HK-2 (cell line): Measurements from ENCODE around the gene HIPK2.
A peak's percentile ranks its signal among the peaks of the same experiment; 100 is the strongest.

ENCODE experiments used
- DNase-seq: peaks from one replicate; pipeline ENCODE4 v3.0.0-alpha.2; 2018; ENCODE audit not compliant: unreplicated experiment

The HIPK2 gene

DNA sequence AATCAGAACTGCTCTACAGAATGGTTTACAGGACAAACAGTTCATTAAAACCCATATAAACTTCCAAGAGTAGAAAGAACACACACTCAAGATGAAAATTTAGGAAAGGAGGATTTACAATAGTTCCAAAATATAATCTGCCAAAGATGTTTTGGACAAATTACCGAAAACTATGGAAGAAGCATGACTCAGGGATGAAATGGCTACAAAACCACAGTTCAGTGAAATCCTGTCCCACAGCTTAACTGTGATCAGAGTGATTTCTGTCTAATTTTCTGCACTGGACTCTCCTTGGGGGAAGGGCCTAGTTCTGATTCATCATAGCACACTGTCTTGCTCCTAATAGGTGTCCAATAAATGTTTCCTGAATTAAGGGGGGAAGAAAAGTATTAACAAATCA lies 82.2 kb downstream of the HIPK2 start:
- DNase-seq: no peak

DNA sequence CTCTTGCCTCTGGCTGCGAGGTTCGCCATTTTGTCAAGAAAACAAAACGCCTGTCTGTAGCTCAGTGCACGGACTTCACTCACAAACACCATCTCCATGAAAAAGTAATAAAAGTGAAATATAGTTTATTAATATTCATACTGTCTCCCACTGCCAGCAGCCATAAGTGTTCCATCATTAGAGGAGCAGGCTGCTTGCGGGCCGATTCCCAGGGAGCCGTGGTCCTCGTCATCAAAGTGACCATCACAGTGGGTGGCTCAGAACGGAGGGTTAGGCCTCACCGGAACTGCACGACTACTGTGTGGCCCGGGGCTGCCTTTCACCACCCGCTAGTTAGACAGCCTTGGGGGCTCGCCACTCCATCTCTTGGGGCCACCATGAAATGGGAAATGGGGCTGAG lies 82.7 kb downstream of the HIPK2 start:
- no peak for DNase-seq

DNA sequence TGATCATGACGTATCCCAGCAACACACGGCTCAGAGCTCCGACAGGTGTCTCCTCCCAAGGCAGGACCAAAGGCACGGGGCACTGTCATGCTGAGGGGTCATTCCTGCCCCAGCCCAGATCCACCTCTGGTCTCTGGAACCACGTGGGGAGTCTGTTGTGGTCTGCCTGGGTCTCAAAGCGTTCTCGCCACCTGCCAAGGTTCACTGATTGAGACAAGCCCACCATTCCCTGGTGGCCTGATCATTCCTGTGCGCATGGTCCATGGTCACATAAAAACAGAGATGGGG lies 83.5 kb downstream of the HIPK2 start:
- no peak for DNase-seq

DNA sequence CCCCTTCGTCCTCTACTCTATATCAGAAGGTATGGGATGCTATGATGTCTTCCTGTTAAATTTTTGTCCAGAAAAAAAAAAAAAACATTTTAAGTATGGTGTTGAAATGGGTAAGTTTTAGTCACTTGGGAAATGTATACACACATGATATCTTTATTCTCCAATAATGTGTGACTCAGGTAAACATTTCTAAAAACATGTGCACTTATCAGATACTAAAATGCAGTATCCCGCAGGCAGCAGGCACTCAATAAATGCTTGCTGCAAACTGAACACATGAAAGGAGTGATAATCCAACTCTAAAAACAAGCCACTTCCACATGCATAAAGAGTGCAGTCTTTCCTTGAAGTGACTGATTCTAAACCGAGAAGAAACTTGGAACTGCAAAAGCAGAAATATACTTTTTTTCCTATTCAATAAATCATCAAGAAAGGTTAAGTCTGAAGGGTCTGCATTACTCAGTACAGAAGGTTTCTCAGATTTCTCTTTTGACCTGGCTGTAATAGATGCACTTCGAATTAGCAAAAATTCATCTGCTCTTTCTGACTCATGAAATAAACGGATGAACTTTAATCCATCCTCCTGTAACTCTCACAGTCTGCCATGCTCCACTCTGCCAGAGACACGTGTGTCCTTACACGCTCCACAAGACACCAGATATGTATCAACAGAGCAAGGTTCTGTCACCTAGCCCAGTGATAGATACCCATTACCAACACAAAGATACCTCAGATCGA lies 84.0 kb downstream of the HIPK2 start:
- no peak for DNase-seq

DNA sequence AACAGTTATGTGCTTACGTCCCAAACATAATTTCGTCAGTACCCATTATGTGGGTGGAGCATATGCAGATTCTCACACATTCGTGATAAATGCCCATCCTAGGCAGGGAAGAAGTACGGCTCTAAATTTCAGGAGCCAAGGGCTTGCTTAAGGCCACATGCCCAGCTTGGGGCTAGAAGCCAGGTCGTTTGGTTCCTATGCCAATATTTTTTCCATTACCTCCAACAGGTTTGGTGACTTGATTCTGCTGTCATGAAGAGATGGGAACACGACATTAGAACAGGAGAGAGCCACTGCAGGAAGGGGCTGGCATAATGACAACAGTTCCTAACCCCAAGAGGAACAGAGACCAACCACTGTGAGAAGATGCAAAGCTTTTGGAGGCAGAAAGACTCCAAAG lies 85.1 kb downstream of the HIPK2 start:
- DNase-seq: no peak

DNA sequence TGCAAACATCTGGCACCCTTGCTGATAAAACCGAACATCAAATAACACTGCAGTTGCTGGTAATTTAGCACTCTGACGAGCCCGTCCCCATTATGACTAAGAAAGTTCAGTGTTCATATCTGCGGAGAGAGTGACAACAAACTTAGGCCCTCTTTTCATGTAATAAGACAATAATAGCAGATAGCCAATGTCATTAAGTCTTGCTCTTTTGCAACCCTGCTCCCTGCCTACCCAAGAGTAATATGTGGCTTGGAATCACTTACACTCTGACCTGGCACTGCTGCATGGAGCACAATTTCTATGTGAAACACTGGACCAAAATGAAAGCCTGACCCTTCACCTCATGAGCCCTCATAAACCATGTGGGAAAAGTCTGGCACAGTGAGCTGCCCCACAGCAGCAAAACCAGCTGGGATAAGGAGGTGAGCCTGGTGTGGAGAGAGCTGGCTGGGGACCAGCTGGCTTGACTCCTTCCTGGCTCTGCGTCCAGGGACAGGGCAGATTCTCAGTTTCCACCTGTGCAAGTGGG lies 86.5 kb downstream of the HIPK2 start:
- DNase-seq: no peak

DNA sequence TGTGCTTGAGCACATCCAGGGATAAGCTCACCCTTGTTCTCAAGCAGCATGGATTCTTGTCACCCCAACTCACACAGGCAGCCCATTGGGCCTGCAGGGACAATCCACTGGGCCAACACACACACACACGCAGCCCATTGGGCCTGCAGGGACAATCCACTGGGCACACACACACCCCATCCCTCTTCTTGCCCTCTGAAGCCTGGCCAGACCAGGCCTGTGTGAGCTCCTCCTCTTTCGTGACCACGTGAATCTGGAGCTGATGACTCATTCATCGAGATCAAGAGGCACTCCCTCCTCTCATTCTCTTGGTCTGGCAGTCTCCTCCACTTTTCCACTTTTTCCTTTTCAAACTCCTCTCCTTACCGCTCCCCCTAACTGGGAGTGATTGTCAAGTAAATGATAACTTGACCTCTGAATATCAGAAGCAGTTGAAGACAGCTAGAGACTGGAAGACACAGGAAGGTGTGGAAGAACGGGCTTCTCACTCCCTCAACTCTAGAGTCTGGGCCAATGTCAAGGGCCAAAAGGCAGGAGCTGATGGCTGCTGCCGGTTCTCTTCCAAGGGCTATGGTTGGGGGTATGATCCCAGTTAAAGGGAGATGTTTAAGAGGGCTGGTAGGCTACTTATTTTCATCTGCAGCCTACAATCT lies 89.7 kb downstream of the HIPK2 start:
- peak; percentile 26 for DNase-seq

DNA sequence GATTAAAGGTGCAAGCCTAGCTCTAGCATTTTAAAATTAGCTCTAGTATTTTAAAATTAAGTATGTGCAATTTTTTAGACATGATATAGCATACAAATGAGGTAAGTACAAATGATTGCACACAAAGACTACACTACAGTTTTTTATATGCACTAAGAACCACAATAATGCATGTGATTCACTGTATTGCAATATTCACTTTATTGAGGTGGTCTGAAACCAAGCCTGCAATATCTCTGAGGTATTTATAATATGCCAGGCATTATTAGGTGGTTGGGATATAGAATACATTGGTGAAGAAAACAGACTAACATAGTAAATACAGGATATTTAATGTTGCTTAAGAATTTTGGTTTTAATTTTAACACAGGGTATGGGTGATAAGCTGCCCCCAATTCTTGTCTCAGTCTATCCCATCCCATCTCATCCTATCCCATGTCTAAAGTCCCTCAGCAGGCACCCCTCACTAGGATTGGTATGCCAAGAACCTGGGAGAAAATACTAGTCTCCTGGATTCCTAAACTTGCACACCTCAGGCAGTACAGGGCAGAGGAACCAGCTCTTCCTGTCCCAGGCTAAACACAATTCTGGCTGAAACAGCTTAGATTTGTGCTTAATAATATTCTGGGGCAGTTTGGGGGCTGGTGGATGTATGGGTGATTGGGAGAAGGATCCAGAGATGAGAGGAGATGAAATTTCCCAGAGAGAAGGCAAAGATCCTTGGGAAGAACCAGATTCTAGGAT lies 90.4 kb downstream of the HIPK2 start:
- no peak for DNase-seq

DNA sequence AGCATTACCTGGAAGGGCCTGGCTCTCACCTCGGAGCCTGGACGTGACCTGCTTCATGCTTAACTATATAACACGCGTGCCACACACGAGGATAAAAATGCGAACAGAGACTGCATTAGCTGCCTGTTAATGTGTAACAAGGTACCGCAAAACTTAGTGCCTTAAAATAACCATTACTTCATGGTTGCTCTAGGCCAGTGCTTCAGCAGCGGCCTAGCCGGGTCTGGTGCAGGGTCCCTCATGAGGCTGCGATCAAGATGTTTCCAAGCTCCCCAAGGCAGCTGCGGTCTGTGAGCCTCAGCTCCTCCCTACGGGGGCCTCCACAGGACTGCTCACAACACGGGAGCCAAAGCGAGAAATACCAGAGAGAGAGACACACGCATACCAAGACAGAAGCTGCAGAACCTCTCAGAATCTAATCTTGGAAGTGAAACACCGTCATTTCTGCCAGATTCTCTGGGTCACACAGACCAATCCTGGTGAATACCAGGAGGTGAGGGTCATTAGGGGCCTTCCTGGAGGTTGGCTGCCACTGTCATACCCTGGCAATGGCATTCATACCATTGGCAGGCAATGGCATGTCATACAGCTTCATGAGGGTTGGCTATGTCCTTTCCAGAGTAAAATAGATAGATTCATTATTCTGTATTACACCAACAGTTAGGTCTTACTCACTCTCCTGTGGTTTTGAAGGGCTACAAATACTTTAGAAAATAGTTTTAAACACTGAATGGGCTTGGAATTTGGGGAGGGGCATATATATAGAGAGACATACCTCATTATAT lies 94.5 kb downstream of the HIPK2 start:
- peak; percentile 70 for DNase-seq

DNA sequence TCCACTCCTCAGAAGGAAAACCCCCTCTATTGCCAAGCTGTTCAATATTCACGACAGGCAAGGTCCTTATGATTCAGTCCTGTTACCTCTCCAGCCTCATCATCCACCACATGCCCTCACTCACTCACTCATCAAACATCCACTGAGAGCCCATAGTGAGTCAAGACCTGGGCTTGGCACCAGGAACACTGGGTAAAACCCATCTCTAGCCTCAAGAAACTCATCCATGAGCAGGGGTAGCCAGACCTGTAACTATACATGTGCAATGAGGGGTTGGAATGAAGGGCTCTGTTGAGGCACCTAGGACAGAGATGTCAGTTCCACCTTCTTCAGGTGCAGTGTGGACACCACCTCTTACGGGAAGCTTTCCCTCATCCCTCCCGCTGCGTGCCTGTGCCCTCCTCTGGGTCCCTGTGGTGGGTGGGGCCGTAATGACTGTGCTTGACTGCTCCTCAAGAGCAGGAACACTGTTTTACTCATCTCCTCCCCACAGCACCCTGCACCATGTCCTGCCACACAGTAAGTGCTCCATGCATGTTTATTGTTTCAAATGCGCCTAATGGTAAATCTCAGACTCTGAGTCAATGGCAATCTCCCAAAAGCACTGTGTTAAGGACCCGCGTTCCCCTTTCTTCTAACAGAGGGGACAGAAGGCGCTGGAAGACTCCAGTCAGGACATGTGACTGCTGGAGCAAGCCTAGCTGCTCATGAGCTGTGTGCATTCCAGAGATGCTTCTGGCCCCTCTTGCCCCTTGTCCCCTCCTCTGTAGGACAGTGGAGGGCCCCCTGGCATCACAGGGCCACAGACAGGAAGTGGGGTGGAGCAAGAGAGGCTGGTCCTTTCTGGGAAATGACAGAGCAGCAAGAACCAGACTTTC lies 95.4 kb downstream of the HIPK2 start:
- peak; percentile 88 for DNase-seq

DNA sequence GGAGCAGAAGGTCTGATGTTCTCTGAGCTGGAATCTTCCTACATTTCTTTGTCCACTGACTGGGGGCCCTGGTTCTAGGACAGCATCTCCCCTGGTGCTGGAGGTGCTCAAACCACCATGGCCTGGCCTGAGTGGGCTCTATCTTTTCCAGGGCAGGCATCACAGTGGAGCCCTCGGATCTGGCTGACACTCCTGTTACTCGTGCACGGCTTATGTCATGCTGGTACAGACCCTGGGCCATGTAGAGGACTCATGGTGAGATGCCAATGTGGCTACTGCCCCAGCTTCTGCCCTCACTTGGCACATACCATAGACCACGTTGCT lies 96.0 kb downstream of the HIPK2 start:
- DNase-seq: no peak

DNA sequence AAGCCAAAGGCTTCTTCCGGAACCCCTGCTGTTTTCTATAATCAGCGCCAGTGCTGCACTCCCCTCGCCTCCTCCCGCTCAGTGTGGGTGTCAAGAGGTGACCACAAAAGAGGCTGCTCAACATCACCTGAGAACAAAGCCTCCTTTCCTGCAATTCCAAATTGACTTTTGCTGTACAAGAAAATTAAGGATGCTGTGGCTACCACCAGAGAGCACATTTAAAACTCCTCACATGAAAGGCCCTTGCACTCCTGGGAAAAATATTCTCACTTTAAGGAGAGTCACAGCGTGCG lies 96.4 kb downstream of the HIPK2 start:
- DNase-seq: peak; percentile 49

DNA sequence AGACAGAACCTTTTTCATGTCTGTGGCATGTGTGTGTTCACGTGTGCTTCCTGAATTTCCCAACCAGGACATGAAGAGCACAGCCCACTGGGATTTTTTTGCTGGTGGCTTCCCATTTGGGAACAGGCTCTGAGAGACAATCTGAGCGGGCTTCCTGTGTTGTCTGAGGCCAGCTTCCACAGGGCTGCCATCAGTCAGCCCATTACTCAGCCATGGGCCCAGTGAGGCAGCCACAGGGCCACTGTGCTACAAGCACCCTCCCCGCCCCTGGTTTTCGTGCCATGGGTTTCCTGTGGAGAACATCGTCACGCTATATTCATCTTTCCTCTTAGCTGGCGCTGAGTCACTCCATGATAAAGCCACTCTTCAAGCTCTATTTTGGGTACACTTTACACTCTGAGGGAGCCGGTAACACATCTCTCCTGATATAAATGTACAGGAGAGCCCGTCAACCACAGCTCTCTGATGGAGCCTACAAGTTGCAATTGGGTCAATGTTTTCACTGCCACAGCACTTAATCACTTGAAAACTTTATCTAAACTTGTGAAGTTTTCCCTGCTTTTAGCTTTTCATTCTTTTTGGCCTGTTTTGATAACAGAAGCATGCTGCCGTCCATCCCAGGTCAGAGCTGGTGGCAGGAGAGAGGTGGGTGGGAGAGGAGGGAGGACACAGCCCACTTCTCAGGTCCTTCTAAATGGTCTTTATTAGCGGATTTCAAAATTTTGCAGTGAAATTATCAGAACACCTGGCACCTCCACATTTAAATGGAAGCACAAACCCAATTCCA lies 96.9 kb downstream of the HIPK2 start:
- peak; percentile 94 for DNase-seq

DNA sequence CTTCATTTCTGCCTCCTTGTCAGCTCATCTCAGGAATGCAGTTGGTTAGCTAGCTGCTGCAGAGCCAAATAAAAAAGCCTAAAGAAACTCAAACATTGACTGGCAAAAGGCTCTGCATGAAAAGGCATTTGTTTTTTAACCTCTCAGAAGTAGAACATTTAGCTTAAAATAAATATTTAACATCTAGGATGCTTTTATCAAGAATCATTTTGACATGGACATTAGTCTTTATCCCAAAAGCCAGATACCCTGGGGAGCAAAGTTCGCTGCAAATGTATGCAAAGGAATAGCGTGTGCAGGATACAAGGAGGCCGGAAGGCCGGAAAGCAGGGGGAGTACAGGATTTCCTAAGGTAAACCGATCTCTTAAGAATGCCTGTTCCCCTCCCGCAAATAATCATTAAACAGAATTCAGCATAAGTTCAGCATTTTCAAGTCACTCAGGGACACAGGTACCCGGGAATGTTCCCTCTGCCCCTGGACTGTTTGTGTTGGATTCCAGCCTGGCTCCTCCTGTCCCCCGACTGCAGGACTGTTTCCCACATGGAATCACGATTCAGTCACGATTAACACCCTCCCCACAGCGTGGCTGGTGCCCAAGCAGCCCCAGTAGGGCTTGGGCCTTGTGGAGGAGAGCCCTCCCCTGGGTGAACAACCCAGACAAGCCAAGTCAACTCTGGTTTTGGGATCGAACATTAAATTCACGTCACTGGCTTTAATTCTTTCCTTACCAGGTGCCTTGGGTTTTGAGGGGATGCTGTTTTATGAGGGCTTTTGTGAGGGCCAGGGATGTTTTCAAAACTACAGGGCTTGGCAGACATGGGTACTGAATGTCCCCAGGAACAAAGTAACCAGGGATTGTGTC lies 97.8 kb downstream of the HIPK2 start:
- peak; percentile 66 for DNase-seq

DNA sequence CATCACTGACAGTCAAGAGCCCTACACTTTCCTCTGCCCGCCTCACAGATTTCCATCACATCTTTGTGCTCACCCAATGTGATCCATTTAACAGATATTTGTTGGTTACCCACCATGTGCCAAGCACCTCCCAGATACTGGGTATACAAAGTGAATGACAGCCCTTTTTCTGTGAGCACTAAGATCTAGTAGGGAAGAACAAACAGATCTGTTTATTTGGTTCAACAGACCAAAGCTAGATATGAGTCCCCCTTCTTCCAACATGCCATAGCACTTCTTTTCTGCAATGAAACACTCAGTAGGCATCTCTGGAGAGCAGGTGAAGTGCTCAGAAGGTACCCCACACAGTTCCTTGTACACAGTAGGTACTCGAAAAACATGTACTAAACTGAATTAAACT lies 101.4 kb downstream of the HIPK2 start:
- no peak for DNase-seq

DNA sequence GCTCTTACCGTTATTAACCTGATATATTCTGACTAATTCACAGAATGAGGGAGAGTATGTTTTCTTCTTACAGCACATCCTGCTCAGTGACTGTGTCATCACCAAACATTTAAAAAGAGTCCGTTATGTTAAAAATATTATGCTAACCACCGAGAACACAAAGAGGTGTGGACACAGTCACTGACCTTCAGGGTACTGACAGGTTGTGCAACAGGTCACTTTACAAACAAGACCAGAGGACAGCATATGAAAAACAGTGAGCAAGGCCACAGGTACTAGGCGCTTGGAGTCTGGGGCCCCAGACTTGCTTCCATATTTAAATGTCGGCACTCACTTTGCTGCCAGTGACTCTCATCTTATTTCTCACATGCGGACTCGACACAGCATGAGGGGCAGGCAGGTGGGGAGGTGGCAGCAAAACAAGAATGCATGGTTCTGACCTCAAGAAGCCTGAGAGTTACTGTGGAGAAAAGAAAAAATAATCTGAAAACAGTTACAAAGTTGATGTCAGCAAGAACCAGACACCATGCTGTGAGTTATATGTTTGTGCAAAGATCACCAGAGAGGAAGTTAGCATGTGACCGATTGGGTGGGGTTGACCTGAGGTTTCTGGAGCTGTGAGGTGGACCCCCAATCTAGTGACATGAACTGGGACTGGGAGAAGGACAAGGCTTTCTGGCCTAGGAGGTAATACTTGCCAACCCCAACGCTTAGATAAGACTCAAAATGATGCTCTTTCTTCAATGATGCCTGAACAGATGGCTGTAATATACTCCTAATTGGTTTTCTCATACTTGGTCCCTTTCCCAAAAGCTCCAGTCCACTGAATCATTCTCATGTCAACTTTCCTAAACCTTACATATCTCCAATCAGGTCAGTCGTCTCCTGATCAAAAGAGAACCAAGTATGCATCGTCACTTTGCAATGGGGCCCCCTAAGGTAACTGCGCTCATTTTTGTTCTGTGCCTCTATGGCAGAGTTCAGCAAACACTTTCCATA lies 102.4 kb downstream of the HIPK2 start:
- DNase-seq: no peak

DNA sequence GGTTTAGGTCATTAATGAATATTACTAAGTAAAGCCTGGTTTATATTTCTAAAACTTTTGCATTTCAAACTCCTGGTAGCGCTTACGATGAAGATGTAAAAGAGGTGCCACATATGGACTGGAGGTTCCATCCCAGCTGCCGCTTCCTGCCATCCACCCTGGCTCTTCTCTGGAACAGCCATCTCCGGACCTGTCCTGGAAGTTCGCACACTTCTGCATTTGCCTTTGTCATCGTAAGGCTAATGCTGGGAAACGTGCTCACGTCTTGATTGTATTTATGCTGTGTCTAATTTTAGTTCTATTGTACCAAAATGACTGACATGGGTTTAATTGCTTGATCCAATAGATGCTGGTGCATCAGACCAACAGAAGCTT lies 103.1 kb downstream of the HIPK2 start:
- DNase-seq: no peak

DNA sequence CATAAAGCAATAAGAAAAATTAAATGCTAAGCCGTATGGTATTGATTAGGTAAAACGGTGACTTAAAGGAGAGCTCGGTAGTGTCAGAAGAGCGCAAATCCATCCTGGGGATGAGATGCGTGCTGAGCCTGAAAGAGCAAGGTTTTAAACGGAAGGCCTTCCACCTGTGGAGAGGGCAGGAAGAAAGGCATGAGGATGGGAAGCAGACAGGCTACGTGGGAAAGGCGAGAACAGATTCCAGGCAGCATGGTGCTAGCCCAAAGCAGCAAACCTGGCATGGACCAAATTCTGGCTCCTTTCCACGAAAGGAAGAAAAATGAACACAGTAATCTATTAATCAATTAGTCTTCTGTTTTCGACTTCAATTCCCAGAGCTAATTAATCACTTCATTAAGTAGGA lies 103.5 kb downstream of the HIPK2 start:
- DNase-seq: no peak

DNA sequence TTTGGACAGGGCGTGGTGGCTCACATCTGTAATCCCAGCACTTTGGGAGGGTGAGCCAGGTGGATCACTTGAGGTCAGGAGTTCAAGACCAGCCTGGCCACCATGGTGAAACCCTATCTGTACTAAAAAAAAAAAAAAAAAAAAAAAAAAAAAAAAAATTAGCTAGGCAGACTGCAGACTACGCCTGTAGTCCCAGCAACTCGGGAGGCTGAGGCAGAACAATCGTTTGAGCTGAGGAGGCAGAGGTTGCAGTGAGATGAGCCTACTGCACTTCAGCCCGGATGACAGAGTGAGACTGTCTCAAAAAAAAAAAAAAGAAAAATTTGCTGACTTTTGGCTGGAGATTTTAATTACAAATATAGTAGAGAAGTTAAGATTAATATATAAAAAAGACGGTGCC lies 104.0 kb downstream of the HIPK2 start:
- DNase-seq: no peak
